NCI-H187 treated with DMSO at 0.1 percent for 48 hours (cell line): ENCODE measurements around the gene TXNRD1.
"Not testable (repeated sequence)": the region's sequence is repeated elsewhere in the genome, so short reads cannot be mapped to it uniquely, and the experiment has no call there.

Experiments used
- DNase-seq: peaks from one replicate; lab custom pipeline; 2025; lab: John Stamatoyannopoulos, UW

The TXNRD1 gene

DNA sequence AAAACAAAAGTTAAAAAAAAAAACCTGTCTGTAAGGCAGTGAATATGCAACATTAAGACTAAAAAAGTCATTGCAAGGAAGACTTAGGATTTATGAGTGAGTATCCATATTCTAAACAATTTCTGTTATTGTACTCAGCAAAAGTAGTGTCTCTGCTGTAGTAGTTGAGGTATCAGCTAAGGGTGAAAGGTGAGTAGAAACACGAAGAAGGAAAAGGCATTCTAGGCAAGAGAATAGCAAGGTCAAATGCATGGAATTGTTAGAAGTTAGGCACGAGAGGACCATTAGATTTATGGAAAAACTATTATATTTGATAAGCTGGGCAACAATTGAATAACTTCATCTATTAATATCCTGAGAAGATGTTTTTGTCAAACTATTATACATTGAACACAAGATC, 89.8 kb downstream of the TXNRD1 start:
- no peak for DNase-seq

- DNase-seq: no peak
Observed at GRCh38 chr12:104306376-104306775, 90.8 kb downstream of the TXNRD1 start.

DNA sequence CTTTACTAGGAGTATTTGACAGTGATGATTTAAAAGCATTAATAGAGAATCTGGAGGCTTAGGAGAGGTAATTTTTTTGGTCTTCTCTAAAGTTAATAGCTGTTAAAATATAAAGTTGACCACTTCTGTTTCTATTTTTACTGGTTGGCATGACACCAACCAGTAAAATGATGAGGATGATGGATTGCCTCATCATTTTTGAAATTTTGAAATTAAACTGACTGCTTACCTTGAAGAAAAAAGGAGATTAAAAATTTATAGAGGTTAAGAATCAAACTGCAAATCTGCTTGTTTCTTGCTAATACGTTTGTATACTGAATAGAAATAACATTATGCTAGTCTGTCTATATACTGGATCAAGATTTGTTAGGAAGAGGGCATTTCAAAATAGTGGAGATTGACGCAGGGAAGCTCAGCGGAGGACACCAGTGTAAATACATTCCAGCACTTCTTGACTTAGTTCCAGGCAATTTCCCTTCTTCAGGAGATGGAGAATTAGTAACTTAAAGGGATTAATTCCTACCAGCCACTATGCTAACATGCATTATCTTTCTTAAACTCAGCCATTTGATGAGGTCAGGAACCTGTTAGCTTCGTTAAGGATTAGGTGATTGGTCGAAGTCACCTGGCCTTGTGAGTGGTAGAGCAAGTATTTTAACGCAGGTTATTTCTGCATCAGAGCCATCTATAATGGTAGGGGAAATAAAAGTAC, 91.5 kb downstream of the TXNRD1 start:
- DNase-seq: no peak

- DNase-seq: no peak
Observed at GRCh38 chr12:104307655-104308000, 92.0 kb downstream of the TXNRD1 start.

- DNase-seq: no peak
Observed at GRCh38 chr12:104309446-104309993, 93.9 kb downstream of the TXNRD1 start.

DNA sequence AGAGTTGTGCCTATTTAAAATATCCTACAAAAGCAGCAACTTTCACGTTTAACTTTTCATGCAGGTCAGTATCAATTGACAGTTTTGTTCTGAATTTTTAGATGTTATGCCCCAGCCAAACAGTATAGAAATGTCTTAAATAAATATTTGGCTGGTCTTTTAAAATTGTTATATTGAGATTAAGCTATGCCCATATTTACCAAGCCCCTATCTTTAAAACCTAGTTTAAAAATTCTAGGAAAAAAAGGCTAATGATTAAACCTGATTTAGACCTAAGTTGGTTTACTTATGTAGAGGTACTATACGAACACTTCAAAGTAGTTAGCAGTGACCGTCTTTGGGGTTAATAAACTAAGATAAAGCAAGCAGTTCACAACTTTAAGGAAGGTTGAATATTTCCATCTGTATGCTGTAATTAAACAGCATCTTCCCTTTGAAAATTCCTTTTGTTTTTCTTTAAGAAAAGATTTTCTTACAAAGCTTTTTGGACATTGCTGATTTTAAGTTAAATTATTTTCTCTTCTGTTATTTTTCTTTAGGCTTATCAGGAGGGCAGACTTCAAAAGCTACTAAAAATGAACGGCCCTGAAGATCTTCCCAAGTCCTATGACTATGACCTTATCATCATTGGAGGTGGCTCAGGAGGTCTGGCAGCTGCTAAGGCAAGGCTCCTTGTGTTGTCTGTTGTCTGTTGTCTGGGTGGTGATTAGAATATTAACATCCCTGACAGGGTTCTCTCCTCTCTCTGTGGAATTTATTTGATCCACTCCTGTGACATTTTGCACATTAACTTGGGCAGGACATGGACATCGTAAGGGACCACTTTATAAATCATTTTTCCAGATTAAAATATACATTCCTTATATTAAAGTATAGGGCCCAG, 95.4 kb downstream of the TXNRD1 start:
- DNase-seq: no peak

GRCh38 chr12:104312202-104312601, 96.6 kb downstream of the TXNRD1 start:
- no peak for DNase-seq

- no peak for DNase-seq
Observed at GRCh38 chr12:104312654-104313053, 97.1 kb downstream of the TXNRD1 start.

DNA sequence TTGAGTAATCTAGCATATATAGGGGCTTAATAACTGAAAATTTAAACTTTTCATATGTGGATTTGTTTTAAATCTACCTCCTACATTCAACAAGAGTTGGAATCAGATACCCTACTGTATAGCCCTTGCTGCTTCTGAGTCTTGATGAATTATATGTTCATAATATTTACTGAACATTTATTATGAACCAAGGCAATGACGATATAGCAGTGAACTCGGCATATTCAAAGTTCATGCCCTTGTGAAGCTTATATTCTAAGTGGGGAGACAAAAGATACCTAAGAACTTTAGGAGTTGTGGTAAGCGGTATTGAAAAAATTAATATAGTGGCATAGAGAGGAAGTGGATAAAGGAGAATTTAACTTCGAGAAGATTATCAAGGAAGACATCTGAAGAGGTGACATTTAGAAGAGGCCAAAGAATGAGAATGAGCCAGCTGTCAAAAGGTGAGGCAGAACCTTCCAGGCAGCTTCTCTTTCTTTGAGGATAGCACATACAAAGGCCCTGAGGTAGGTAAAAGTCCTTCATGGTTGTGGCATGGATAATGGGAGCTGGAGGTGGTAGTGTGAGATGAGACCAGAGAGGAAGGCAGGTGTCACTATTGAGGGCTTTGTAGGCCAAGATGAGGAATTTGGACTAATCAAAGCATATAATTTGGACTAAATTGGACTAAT, 98.1 kb downstream of the TXNRD1 start:
- DNase-seq: no peak

DNA sequence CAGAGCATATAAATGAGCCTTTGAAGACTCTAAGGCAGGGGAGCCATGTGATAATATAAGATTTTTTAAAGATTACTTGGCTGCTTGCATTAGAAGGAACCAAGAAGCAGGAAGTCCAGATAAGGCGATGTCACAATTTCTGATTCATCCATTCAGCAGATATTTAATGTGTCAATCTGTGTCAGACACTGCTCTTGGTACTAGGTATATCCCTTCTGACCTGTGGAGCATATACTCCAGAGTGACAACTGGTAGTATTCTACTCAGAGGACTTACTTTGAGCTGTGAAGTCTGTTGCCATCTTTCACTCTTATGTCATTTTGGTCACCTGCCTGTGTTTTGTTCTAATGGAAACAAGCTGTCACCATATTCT, 98.6 kb downstream of the TXNRD1 start:
- DNase-seq: no peak

DNA sequence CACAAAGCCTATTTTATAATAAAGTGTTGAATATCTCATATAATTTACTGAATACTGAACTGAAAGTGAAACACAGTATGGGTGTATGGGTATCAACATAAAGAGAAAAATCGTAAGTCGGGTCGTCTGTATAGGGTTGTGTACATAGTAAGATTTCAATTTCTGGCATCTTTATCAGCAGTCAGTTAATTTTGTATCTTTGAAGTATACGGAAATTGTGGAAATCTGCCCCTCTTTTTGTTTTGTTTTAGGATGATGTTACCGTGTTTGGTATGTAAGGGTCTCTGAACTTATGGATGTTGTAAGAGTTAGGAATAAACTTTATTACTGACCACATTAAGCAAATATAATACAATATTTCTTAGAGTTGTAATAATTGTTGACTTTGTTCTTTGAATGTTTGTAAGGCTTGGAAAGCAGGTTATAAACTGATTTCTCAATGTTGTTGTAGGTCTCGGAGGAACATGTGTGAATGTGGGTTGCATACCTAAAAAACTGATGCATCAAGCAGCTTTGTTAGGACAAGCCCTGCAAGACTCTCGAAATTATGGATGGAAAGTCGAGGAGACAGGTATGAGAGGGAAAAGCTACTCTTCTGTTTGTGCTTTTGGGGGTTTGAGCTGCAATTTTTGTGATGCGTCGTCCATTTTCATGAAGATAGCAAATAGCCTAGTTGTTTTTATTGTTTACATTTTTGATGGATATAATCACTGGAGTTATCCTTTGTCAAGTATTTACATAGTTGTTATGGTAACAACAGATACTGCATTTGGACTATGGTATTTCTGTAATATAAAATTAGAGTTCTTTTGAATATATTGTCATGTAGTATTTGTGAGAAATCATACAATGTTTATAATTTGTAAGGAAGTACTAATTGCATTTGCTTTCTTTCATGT, 100.0 kb downstream of the TXNRD1 start:
- no peak for DNase-seq

DNA sequence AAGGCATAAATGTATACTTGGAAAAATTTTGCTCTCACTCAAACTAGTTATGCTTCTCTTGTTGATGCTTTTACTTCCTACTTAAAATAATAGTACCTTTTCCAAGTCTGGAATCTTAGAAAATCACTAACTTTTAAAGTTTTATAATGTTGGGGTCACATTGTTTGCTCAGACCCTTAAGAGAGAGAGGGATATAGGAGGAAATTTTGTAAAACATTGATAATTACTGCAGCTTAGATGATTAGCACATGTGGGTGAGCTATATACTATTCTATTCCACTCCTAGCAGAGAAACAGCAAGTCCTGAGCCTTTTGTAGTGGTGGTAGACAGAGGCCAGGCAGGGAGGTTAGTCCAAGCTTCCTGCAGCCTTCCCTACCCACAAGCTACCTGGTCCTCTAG, 101.4 kb downstream of the TXNRD1 start:
- DNase-seq: no peak

GRCh38 chr12:104317538-104318210, 102.1 kb downstream of the TXNRD1 start:
- no peak for DNase-seq

DNA sequence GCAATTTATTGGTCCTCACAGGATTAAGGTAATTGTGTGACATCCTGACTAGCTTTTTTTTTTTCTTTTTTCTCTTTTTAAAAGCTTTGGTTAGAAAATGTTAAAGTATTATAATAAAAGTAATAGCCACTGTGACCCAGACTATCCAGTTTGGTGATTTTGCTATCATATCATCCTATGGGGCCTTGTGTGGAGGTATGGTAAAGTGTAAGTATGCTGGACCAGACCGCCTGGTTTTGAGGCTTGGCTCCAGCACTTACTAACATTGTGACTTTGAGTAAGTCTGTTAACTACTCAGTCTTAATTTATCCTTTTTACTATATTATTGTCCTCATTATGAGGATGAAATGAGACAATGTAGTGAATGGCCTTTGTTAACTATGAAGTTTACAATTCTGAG, 103.4 kb downstream of the TXNRD1 start:
- no peak for DNase-seq

GRCh38 chr12:104319918-104320626, 104.5 kb downstream of the TXNRD1 start:
- no peak for DNase-seq

DNA sequence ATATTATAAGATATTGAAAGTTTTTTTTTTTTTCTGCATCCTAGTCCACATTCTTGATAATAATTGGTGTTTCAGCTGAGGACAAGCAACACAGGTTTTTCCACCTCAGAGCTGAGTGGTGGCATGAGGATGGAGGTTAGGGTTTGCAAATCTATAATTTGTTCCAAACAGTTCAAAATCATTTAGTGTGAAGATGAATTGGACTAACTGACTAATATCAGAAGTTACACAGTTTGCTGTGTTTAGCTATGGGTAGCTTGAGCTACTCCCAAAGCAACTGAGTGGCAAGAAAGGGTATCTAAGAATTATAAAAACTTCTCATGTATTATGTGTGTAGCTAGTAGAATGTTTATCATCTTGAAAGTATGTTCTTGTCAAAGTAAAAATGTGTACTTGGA, 105.0 kb downstream of the TXNRD1 start:
- no peak for DNase-seq

- DNase-seq: no peak
Observed at GRCh38 chr12:104321949-104322348, 106.4 kb downstream of the TXNRD1 start.

- not testable (repeated sequence) for DNase-seq
Observed at GRCh38 chr12:104322533-104322932, 107.0 kb downstream of the TXNRD1 start.

- DNase-seq: no peak
Observed at GRCh38 chr12:104323899-104324298, 108.3 kb downstream of the TXNRD1 start.

DNA sequence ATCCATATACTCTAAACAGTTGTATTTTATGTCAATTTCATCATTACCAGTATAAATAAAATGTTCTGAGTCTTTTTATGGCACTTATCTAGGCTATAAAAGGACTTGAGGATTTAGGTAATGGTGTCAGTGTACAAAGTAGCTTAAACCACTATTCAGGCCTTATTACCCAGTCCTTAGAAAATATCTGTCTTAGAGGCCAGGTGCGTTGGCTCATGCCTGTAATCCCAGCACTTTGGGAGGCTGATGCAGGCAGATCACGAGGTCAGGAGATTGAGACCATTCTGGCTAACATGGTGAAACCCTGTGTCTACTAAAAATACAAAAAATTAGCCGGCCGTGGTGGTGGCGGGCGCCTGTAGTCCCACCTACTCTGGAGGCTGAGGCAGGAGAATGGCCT, 112.7 kb downstream of the TXNRD1 start:
- not testable (repeated sequence) for DNase-seq
